Measurements from ENCODE around the gene WSB1. TPM values are rescaled to one million over a fixed set of nuclear protein-coding genes. Genes with fewer than 3 reads are reported as not detected.
A peak's percentile ranks its signal among the peaks of the same experiment; 100 is the strongest.

Gene WSB1
- total RNA-seq, 2 donors from 2014 or later, result 181 to 211 TPM

GRCh38 chr17:27294689-27295630 is 1.0 kb downstream of the WSB1 start:
- Mint-ChIP-seq H3K36me3 (peaks cover 24 to 26% of the 10 kb centered on the region in 2 donors), H3K27ac (peak overlapping the region; percentile 100), H3K9me3 (no peaks in the 10 kb centered on the region)
- DNase-seq (ENCODE audit: low spot score in 2 of 2), result peak in 1 of 2 donors; percentile 32
- ATAC-seq, result peak; percentile 58 to 59

GRCh38 chr17:27295945-27296344 is 2.0 kb downstream of the WSB1 start:
- peak overlapping the region; percentile 83 to 100 for H3K27ac Mint-ChIP-seq
- H3K36me3 Mint-ChIP-seq, result peaks cover 24 to 26% of the 10 kb centered on the region in 2 donors
- DNase-seq (ENCODE audit: low spot score in 2 of 2) (no peak), ATAC-seq (no peak)
- no peaks in the 10 kb centered on the region for H3K9me3 Mint-ChIP-seq

- Mint-ChIP-seq H3K9me3 (no peaks in the 10 kb centered on the region), H3K27ac (peak overlapping the region; percentile 6 to 100), H3K36me3 (peaks cover 24 to 26% of the 10 kb centered on the region in 2 donors)
- no peak for ATAC-seq
- DNase-seq (ENCODE audit: low spot score in 2 of 2), result no peak
Measured at GRCh38 chr17:27296428-27296979, 2.6 kb downstream of the WSB1 start.

- H3K36me3 Mint-ChIP-seq, result peaks cover 10 to 20% of the 10 kb centered on the region in 2 donors
- ATAC-seq (peak; percentile 31 to 39), DNase-seq (ENCODE audit: low spot score in 2 of 2) (no peak)
- H3K27ac Mint-ChIP-seq, result no peak overlapping the region
- H3K9me3 Mint-ChIP-seq, result no peaks in the 10 kb centered on the region
Measured at GRCh38 chr17:27299384-27300049, 5.6 kb downstream of the WSB1 start.

DNA sequence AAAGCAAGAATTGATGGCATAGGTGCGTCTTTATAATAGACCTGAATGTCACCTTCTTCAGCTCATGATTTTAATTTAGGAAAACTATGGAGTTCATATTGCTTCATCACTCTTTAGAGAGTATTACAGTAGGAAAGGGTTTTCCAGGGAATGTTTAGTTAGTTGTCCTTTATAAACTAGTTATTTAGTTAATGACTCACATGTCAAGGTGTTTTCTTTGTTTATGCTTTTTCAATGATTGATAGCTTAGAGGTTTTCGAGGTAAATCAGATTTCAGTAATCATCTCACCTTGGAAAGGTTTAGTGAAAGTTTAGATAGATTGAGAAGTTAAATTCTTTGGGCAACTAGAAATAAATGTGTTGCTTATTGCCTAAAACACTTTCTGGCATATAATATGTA is 9.8 kb downstream of the WSB1 start:
- Mint-ChIP-seq H3K36me3 (peaks cover 0 to 6% of the 10 kb centered on the region in 2 donors), H3K27ac (no peak overlapping the region), H3K9me3 (no peaks in the 10 kb centered on the region)
- no peak for ATAC-seq
- DNase-seq (ENCODE audit: low spot score in 2 of 2), result no peak

DNA sequence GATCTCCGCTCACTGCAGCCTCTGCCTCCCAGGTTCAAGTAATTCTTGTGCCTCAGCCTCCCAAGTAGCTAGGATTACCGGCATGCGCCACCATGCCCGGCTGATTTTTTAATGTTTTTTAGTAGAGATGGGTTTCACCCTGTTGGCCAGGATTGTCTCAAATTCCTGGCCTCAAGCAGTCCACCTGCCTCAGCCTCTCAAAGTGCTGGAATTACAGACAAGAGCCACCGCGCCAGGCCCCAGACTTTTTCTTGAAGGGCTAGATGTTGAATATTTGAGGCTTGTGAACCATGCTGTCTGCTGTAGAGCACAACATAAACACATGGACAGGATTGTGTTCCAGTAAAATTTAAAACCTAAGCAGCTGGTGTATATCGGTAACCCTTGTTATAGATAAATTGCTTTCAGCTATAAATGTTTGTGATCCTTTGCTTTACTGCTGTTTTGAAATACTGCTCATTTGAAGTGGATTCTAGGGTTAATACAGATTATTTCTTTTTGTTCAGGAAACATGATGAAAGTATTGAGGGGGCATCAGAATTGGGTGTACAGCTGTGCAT is 12.4 kb downstream of the WSB1 start:
- Mint-ChIP-seq H3K27ac (no peak overlapping the region), H3K36me3 (peaks cover 0 to 17% of the 10 kb centered on the region in 2 donors), H3K9me3 (no peaks in the 10 kb centered on the region)
- ATAC-seq (no peak), DNase-seq (ENCODE audit: low spot score in 2 of 2) (no peak)

DNA sequence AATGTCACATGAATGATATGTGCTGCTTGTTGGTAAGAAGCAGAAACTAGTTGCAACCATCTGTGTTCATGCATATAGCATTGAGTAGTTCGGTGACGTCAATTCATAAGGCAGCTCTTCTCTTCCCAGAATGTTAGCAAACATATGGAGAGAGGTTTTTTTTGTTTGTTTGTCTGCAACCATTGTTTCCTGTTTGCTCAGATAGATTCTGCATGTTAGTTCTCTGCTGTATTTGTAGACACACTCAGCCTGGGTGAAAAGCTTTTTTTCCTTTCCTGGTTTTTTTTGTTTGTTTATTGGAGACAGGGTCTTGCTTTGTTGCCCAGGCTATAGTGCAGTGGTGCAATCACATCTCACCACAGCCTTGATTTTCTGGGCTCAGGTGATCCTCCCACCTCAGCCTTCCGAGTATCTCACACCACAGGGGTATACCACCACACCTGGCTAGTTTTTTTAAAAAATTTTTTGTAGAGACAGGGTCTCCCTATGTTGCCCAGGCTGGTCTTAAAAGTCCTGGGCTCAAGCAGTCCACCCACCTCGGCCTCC is 16.7 kb downstream of the WSB1 start:
- ATAC-seq (no peak), DNase-seq (ENCODE audit: low spot score in 2 of 2) (no peak)
- no peaks in the 10 kb centered on the region for H3K9me3 Mint-ChIP-seq
- peaks cover 12 to 49% of the 10 kb centered on the region in 2 donors for H3K36me3 Mint-ChIP-seq
- no peak overlapping the region for H3K27ac Mint-ChIP-seq

- no peak overlapping the region for H3K27ac Mint-ChIP-seq
- ATAC-seq, result no peak
- no peak for DNase-seq (ENCODE audit: low spot score in 2 of 2)
- H3K36me3 Mint-ChIP-seq, result peaks cover 12 to 52% of the 10 kb centered on the region in 2 donors
- H3K9me3 Mint-ChIP-seq, result no peaks in the 10 kb centered on the region
Measured at GRCh38 chr17:27313301-27313700, 19.4 kb downstream of the WSB1 start.

DNA sequence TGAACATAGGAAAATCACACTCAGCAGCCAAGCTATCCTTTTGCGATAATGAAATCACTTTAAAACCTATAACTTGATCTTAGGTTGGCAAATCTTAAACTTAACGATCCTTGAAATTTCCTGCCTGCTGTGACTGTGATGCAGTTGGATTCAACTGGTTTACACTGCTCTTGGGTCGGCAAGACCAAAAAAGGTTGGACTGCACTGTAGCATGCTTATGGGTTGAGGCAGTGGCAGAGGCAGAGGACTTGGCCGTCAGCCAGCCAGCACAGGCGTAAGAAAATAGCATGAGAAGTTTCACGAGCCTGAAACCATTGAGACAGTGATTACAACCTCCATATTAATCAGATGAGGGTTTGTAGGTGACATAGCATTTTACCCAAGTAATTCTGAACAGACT is 21.4 kb downstream of the WSB1 start:
- DNase-seq (ENCODE audit: low spot score in 2 of 2), result no peak
- H3K9me3 Mint-ChIP-seq, result no peaks in the 10 kb centered on the region
- H3K27ac Mint-ChIP-seq, result peak overlapping the region in 1 of 2 donors; percentile 73
- peaks cover 12 to 50% of the 10 kb centered on the region in 2 donors for H3K36me3 Mint-ChIP-seq
- no peak for ATAC-seq

- H3K36me3 Mint-ChIP-seq, result peaks cover 12 to 43% of the 10 kb centered on the region in 2 donors
- no peak for ATAC-seq
- H3K27ac Mint-ChIP-seq, result no peak overlapping the region
- H3K9me3 Mint-ChIP-seq, result no peaks in the 10 kb centered on the region
- no peak for DNase-seq (ENCODE audit: low spot score in 2 of 2)
Measured at GRCh38 chr17:27315796-27316465, 22.0 kb downstream of the WSB1 start.

- ATAC-seq, result no peak
Measured at GRCh38 chr17:27318228-27318627, 24.3 kb downstream of the WSB1 start.

GRCh38 chr17:27318633-27319032 is 24.7 kb downstream of the WSB1 start:
- no peak for ATAC-seq
- H3K27ac Mint-ChIP-seq, result no peak overlapping the region
- H3K36me3 Mint-ChIP-seq, result peaks cover 7 to 22% of the 10 kb centered on the region in 2 donors
- no peaks in the 10 kb centered on the region for H3K9me3 Mint-ChIP-seq
- DNase-seq (ENCODE audit: low spot score in 2 of 2), result no peak

More at GRCh38 chr17:27318228-27318627, 24.3 kb downstream of the WSB1 start:
- Mint-ChIP-seq H3K27ac (no peak overlapping the region), H3K9me3 (no peaks in the 10 kb centered on the region), H3K36me3 (peaks cover 7 to 26% of the 10 kb centered on the region in 2 donors)
- no peak for DNase-seq (ENCODE audit: low spot score in 2 of 2)

GRCh38 chr17:27319541-27320221 is 25.8 kb downstream of the WSB1 start:
- DNase-seq (ENCODE audit: low spot score in 2 of 2) (no peak), ATAC-seq (no peak)
- Mint-ChIP-seq H3K9me3 (no peaks in the 10 kb centered on the region), H3K36me3 (peaks cover 7 to 19% of the 10 kb centered on the region in 2 donors), H3K27ac (peak overlapping the region in 1 of 2 donors; percentile 30)

DNA sequence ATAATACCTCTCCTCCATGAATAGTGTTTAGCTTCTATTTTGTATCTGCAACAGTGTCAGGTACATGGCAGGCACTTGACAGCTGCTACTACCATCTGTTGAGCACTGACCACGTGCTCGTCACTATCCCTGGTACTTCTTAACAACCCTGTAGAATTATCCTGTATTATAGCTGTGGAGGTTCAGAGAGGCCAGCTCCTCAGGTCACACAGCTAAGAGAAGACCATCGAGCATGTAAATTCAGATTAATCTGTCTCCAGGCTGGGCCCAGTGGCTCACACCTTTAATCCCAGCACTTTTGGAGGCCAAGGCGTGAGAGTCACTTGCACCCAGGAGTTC is 26.3 kb downstream of the WSB1 start:
- H3K27ac Mint-ChIP-seq, result peak overlapping the region in 1 of 2 donors; percentile 30
- ATAC-seq (no peak), DNase-seq (ENCODE audit: low spot score in 2 of 2) (no peak)
- no peaks in the 10 kb centered on the region for H3K9me3 Mint-ChIP-seq
- peaks cover 1 to 14% of the 10 kb centered on the region in 2 donors for H3K36me3 Mint-ChIP-seq

- peaks cover 0 to 6% of the 10 kb centered on the region in 2 donors for H3K36me3 Mint-ChIP-seq
Measured at GRCh38 chr17:27321372-27321771, 27.5 kb downstream of the WSB1 start.

DNA sequence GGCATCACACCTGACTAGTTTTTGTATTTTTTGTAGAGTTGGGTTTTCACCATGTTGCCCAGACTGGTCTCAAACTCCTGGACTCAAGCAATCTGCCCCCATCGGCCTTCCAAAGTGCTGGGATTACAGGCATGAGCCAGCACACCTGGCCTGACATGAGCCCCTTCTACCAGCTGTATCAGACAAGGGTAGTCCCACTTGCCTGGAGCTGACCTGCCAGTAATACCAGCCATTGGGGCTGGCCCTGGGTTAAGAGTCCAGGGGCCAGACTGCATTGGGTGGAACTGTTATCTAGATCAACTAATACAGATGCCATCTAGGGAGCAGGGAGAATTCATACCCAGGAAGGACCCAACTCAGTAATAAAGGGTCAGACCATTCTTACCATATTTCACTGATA is 28.1 kb downstream of the WSB1 start:
- no peak for ATAC-seq
- no peaks in the 10 kb centered on the region for H3K9me3 Mint-ChIP-seq

More at GRCh38 chr17:27321372-27321771, 27.5 kb downstream of the WSB1 start:
- H3K9me3 Mint-ChIP-seq, result no peaks in the 10 kb centered on the region
- no peak overlapping the region for H3K27ac Mint-ChIP-seq
- no peak for ATAC-seq
- no peak for DNase-seq (ENCODE audit: low spot score in 2 of 2)

More for the DNA sequence above, 28.1 kb downstream of the WSB1 start:
- Mint-ChIP-seq H3K36me3 (no peaks in the 10 kb centered on the region), H3K27ac (no peak overlapping the region)
- DNase-seq (ENCODE audit: low spot score in 2 of 2), result no peak
